C4-2B (cell line): ENCODE results near the gene SYTL1.

Source experiments
- H3K27ac ChIP-seq: fragments of 450-650 bp; 2 replicates; pipeline ENCODE4 v1.5.1; 2017
- ZFX ChIP-seq: fragments of 450-650 bp; IDR thresholded peaks from 2 replicates; pipeline ENCODE4 v1.6.1; 2017
- TF ChIP-seq, protein P1 (sequence below): fragments of 450-650 bp; conservative IDR thresholded peaks from 2 replicates; pipeline ENCODE4 v1.5.1; 2017; ENCODE audit warnings: mild to moderate bottlenecking

SYTL1 gene

DNA sequence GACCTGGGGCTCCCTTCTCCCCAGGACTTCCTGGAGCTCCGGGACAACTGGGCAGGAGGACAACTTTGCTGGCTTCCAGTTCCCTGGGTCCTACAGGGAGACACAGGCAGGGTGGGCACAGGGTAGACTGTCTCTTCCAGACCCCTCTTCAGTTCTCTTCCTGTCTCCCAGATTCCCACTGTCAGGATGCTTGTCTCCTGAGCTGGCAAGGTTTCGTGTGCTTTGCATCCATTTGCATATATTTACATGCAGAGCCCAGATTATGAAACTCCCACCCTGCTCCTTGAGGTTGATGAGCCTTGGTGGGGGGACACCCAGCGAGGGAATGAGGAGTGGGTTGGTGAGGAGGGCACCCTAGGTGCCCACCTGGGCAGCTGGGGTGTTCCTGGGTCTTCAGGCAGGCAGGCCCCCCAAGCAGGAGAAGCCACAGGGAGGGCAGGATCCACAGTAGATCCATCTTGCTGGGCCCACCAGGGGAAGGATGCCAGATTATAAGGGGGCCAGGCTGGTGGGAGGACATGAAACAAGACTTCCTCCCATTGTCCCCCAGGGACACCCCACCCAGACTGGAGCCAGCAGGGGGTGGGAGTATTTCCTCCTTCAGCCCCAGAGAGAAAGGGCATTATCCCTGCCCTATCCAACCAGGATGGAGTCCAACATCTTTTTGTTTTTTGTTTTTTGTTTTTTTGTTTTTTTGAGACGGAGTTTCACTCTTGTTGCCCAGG is 32.7 kb downstream of the SYTL1 start, which contains the start of gene FCN3:
TSS of gene FCN3 (minus strand) at position 463 of the 725 bp plus-strand sequence. CDS start at position 457, 6 bp downstream.
- H3K27ac ChIP-seq, result no peak within 1 kb of the TSS
- TF ChIP-seq ZFX, result no peak
- TF ChIP-seq, protein P1, sequence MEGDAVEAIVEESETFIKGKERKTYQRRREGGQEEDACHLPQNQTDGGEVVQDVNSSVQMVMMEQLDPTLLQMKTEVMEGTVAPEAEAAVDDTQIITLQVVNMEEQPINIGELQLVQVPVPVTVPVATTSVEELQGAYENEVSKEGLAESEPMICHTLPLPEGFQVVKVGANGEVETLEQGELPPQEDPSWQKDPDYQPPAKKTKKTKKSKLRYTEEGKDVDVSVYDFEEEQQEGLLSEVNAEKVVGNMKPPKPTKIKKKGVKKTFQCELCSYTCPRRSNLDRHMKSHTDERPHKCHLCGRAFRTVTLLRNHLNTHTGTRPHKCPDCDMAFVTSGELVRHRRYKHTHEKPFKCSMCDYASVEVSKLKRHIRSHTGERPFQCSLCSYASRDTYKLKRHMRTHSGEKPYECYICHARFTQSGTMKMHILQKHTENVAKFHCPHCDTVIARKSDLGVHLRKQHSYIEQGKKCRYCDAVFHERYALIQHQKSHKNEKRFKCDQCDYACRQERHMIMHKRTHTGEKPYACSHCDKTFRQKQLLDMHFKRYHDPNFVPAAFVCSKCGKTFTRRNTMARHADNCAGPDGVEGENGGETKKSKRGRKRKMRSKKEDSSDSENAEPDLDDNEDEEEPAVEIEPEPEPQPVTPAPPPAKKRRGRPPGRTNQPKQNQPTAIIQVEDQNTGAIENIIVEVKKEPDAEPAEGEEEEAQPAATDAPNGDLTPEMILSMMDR, result no peak

DNA sequence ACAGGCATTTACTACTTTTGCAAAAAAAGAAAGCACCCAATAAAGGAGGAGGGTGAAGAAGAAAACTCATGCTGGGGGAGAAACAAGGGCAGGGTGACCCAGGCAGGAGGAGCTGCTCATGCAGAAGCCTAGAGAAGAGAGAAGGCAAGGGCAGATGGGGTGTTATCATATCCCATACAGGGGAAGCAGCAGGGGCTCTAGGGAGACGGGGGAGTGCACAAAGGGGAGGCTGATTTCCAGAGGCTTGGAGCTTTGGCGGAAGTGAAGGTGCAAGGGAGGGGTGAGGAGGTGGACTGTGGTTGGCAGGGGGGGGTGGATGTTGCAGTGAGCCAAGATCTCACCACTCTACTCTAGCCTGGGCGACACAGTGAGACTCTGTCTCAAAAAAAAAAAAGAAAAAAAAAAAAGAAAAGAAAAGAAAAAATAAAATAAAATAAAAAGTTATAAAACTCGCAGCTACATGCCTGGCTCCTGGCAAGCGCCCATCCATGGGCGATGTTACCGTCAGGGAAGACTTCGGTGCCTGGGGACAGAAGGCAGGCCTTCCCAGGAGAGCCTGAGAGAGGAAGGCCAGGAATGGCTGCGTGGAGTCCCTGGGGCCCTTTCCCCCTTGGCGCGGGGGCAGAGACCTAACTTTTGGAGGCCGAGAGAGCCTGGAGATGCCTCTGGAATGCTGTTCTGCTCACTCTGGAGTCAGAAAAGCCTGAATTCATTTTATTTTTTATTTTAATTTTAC is 36.1 kb downstream of the SYTL1 start:
- H3K27ac ChIP-seq, result no peak overlapping the region
- no peak for TF ChIP-seq ZFX
- TF ChIP-seq, protein P1, result no peak

DNA sequence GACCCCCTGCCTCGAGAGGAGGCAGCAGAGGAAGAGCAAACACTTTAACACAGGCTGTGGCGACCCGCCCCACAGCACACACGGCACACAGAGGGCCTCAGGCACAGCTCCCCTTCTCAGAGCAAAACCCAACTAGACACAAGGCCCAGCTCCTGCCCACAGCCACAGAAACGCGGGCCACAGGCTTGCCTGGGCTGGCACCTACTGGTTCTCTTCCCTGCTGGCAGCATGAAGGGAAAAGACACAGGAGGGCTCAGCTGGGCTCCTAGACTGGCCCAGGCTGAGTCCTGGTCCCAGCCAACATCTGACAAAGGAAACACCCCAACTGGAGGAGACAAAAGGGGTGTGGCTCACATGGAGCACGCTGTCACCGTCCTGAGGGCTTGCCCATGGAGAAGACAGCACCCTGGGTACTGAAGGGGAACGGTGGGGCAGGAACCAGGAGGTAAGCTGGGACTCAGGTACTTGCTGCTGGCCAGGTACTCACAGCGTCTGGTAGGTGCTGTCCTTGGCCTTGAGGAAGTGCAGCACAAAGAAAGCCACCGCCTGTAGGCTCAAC is 37.8 kb downstream of the SYTL1 start:
- no peak for TF ChIP-seq ZFX
- TF ChIP-seq, protein P1, result no peak
- no peak overlapping the region for H3K27ac ChIP-seq

DNA sequence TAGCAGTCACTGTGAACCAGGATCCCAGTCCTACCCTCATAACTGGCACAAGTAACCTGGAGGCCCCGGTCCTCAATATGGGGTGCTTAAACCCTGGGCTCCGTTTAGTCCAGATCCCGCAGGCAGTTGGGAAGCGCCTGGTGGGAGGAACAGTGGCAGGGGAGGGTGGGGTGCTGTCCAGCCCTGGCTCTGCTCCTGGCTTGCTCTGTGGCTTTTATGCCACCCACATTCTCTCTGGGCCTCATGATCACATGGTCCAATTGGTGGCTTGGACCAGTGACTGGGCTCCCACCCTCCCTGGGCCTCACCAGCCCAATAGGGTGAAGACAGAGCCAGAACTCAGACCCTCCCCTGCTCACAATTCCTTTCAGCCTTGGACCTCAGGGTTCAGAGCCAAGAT is 38.4 kb downstream of the SYTL1 start:
- no peak for TF ChIP-seq ZFX
- TF ChIP-seq, protein P1, result no peak

DNA sequence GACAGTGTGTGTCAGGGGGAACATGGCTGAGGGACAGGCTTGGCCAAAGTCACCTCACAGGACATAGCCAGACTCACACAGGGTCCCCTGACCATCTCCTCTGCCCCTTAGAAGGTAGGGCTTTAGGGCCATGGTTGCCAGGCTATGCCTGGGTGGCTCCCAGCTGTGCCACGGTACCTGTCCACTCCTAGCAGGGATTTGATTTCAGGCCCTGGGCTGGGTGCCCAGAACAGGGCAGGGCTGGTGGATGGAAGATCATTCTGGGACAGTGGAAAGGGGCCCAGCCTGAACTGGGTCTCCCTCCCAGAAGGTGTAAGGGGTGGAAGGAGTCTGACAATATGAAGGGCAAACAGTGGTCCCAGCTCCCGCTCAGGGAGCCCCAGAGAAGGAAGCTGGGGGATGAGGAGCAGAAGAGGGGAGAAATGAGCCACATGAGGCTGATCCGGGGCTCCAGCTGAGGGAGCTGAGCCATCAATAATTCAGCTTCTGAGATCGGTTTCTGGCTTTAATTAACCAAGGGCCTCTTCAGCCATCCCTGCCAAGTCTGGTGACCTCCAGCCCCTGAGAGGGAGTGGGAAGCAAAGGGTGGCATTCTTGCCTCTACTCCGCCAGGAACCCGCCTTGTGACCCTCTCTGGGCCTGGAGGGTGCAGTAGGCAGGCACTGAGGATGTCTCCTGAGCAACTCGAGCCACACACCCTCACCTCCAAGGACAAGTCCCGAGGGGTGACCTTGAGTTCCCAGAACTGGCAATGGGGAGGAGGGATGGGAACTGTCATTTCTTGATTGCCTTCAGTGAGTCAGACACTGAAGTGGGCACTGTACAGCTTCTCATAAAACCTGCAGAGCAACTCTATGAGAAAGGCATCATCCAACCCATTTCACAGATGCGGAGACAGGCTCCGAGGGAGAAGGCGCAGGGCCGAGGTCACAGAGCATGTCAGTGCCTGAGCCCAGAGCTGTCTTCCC is 39.2 kb downstream of the SYTL1 start:
- H3K27ac ChIP-seq, result no peak overlapping the region
- no peak for TF ChIP-seq ZFX
- TF ChIP-seq, protein P1, result no peak

More for the DNA sequence above, 38.4 kb downstream of the SYTL1 start:
- H3K27ac ChIP-seq, result no peak overlapping the region

DNA sequence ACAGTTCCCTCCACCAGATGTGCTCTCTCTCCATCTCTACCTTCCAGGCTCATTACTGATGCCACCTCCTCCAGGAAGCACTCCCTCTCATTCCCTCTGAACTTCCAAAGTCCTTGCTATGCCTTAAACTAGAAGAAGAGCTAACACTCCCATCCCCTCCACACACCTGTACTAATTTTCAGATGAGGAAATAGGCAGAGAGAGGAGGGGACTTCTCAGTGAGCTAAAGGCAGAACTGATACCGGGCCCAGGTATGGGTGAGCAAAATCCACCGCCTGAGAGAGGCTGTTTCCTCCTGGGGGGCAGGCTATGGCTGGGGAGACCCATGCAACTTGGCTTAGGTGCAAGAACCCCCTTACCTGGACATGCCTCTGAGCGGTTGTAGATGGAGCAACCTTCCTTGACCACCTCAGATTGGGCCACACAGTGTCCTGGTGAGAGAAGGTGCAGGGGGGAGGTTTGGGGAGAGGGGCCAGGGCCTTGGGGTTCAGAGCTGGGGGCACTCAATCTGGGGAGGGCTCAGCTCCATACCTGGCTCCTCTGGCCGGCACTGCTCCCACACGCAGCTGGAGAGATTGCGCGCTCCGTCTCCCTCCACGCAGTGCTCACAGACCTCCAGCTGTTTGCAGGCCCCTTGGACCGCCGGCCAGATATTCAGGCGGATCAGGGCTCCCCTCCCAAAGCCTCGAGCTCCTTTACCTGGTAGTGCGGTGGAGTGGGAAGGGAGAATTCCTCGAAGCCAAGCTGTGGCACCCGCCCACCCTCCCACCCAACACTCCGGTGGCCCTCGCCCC is 40.3 kb downstream of the SYTL1 start:
- H3K27ac ChIP-seq, result no peak overlapping the region
- TF ChIP-seq ZFX, result no peak
- TF ChIP-seq, protein P1, result no peak
